GM12801 (cell line): ENCODE results near the gene SPRR2D.

ENCODE experiments used
- CTCF ChIP-seq: IDR thresholded peaks from one replicate; pipeline ENCODE4 v1.5.1; 2011; ENCODE audit warnings: control low read depth; ENCODE audit not compliant: insufficient read length; ENCODE audit errors: extremely low read depth

Gene SPRR2D

GRCh38 chr1:153040950-153041631 lies at the start of gene SPRR2D:
SPRR2D (minus strand) TSS chr1:153041120; CDS start chr1:153040346, 774 bp downstream.
- no peak for TF ChIP-seq CTCF

- TF ChIP-seq CTCF: no peak
These were observed 46.7 kb upstream of the SPRR2D start for GRCh38 chr1:153087652-153088051.

- no peak for TF ChIP-seq CTCF
These were observed 40.8 kb upstream of the SPRR2D start for GRCh38 chr1:153081736-153082135.

GRCh38 chr1:153072806-153073726 lies 32.1 kb upstream of the SPRR2D start:
- no peak for TF ChIP-seq CTCF

- TF ChIP-seq CTCF: no peak
These were observed 30.6 kb upstream of the SPRR2D start, which contains the start of gene SPRR2B for GRCh38 chr1:153071511-153071910. SPRR2B (minus strand) TSS chr1:153071611; CDS start chr1:153070839, 772 bp downstream.

GRCh38 chr1:153070243-153070642 lies 29.3 kb upstream of the SPRR2D start:
- TF ChIP-seq CTCF: no peak

GRCh38 chr1:153058826-153059784 lies 18.2 kb upstream of the SPRR2D start:
- no peak for TF ChIP-seq CTCF
